Sciatic nerve (tissue), 1 donor: ENCODE results near the gene TREML1. TPM values are rescaled to one million over a fixed set of nuclear protein-coding genes. Genes with fewer than 3 reads are reported as not detected.

Experiments
- total RNA-seq: library from RNA; stranded (reverse); fragmentation: NEBNext Ultra II Directional; extraction: Animal tissue kit (Norgen Biotek cat#: 25700); gene quantifications from one replicate; pipeline ENCODE4 v1.2.1, GENCODE V29; 2021
- donor health status: DM: no; HTN: no; CAD: no.

The TREML1 gene
- total RNA-seq, 1 donor from 2014 or later, result 2.1 TPM

Other genes with a start within 250 kb of the TREML1 start
- 1.6 TPM for gene UNC5CL, start 115.1 kb downstream of the TREML1 start, total RNA-seq
- 0.53 TPM for gene TSPO2, start 111.9 kb downstream of the TREML1 start, total RNA-seq
- not detected for gene APOBEC2, start 101.1 kb downstream of the TREML1 start, total RNA-seq
- 26.4 TPM for gene OARD1, start 82.0 kb downstream of the TREML1 start, total RNA-seq
- 27.7 TPM for gene NFYA, start 81.4 kb downstream of the TREML1 start, total RNA-seq
- 8.8 TPM for gene TREM2, start 8.8 kb upstream of the TREML1 start, total RNA-seq
- 0.58 TPM for gene TREML2, start 46.8 kb upstream of the TREML1 start, total RNA-seq
- not detected for gene TREML4, start 74.0 kb upstream of the TREML1 start, total RNA-seq
- 9.8 TPM for gene TREM1, start 132.3 kb upstream of the TREML1 start, total RNA-seq
- gene NCR2, start 181.3 kb upstream of the TREML1 start, total RNA-seq, result not detected